CD4-positive, alpha-beta T cell treated with Interleukin-6 for 4 hours (primary cell): Measurements from ENCODE around the gene TOR2A.

ENCODE experiments used
- DNase-seq: peaks from one replicate; pipeline ENCODE4 v3.0.0-alpha.2; 2020; ENCODE audit warnings: mixed read lengths

Gene TOR2A

GRCh38 chr9:127694890-127695720 lies 40.0 kb downstream of the TOR2A start:
- DNase-seq = no peak

- DNase-seq = no peak
Measured at GRCh38 chr9:127693697-127694096, 41.4 kb downstream of the TOR2A start.

GRCh38 chr9:127693143-127693542 lies 42.0 kb downstream of the TOR2A start:
- no peak for DNase-seq

GRCh38 chr9:127692071-127692470 lies 43.0 kb downstream of the TOR2A start:
- DNase-seq = no peak

GRCh38 chr9:127690735-127691134 lies 44.4 kb downstream of the TOR2A start:
- no peak for DNase-seq

- no peak for DNase-seq
Measured at GRCh38 chr9:127689329-127690000, 45.6 kb downstream of the TOR2A start.

GRCh38 chr9:127686461-127687393 lies 48.4 kb downstream of the TOR2A start:
- DNase-seq = no peak

GRCh38 chr9:127684576-127684975 lies 50.5 kb downstream of the TOR2A start:
- DNase-seq = no peak

GRCh38 chr9:127683723-127684122 lies 51.4 kb downstream of the TOR2A start:
- no peak for DNase-seq

GRCh38 chr9:127682351-127683136 lies 52.5 kb downstream of the TOR2A start:
- DNase-seq = no peak
